PC-9 (cell line): Measurements from ENCODE around the gene CCT2.

Experiments
- EZH2 ChIP-seq: fragments of 200-600 bp; sonication (generic); IDR thresholded peaks from 2 replicates; pipeline ENCODE4 v1.8.0; 2017; ENCODE audit warnings: antibody characterized with exemption, low read depth
- TF ChIP-seq, protein P1 (sequence below): fragments of 200-600 bp; sonication (generic); conservative IDR thresholded peaks from 2 replicates; pipeline ENCODE4 v1.6.1; 2017; ENCODE audit warnings: mixed run types, antibody characterized with exemption, mild to moderate bottlenecking, moderate library complexity

DNA sequence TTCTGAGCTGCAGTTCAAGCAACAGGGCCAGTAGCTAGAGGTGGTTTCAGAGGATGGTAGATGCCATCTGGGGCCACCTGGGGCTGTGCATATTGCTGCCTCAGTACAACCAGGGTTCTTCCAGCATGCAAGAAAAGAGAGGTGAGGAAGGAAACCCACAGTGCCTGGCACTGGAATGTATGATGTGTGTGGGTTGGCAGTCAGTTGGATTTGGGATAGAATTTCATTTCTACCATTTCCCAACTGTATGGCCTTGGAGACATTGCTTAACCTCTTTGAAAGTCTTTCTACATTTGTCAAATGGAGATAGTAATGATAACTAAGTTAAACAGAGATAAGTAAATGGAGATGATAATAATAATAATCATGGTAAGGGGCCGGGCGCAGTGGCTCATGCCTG, 35.7 kb downstream of the CCT2 start:
- TF ChIP-seq, protein P1, sequence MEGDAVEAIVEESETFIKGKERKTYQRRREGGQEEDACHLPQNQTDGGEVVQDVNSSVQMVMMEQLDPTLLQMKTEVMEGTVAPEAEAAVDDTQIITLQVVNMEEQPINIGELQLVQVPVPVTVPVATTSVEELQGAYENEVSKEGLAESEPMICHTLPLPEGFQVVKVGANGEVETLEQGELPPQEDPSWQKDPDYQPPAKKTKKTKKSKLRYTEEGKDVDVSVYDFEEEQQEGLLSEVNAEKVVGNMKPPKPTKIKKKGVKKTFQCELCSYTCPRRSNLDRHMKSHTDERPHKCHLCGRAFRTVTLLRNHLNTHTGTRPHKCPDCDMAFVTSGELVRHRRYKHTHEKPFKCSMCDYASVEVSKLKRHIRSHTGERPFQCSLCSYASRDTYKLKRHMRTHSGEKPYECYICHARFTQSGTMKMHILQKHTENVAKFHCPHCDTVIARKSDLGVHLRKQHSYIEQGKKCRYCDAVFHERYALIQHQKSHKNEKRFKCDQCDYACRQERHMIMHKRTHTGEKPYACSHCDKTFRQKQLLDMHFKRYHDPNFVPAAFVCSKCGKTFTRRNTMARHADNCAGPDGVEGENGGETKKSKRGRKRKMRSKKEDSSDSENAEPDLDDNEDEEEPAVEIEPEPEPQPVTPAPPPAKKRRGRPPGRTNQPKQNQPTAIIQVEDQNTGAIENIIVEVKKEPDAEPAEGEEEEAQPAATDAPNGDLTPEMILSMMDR, result no peak
- no peak for TF ChIP-seq EZH2
